ENCODE measurements around the gene LETM1. TPM values are rescaled to one million over a fixed set of nuclear protein-coding genes. Genes with fewer than 3 reads are reported as not detected.

Gene LETM1
- total RNA-seq, 1 experiment from 2014 or later, result 86.3 TPM

DNA sequence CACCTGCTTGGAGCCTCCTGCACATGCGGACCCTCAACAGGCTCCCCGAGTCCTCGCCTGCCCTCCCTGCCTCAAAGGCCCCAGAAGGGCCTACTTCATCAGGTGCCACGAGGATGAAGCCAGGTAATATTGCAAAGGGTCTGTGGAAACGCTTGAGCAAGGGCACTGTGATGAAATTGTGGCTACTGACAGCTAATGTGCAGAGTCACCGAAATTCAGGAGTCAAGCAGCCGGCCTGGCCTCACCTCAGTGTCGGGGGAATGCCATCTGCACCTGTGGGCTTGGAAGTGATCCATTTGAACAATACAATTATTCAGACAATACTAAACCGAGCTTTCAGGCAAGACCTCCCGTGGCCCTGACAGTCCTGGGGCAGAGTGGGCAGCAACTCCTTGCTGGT, 66.0 kb downstream of the LETM1 start:
- no peak overlapping the region for H3K4me2 ChIP-seq (ENCODE audit: low read length)
- H3K27me3 ChIP-seq (ENCODE audit: low read length), result peaks cover 11% of the 10 kb centered on the region
- DNase-seq, result no peak
- ChIA-PET CTCF (no interaction called here), POLR2A (ENCODE audit: unreplicated experiment) (no interaction called here)
- no peaks in the 10 kb centered on the region for H3K36me3 ChIP-seq (ENCODE audit: low read depth, low read length)
- no peak overlapping the region for H3K9ac ChIP-seq (ENCODE audit: low read length)
- no peak overlapping the region for H3K27ac ChIP-seq (ENCODE audit: low read length)
- no peaks in the 10 kb centered on the region for H4K20me1 ChIP-seq (ENCODE audit: low read length)
- H3F3A ChIP-seq (ENCODE audit: low read length, unreplicated experiment), result no peaks in the 10 kb centered on the region
- no peaks in the 10 kb centered on the region for H3K79me2 ChIP-seq (ENCODE audit: low read length)
- H3K4me1 ChIP-seq (ENCODE audit: insufficient read depth, low read length), result no peaks in the 10 kb centered on the region
- no peaks in the 10 kb centered on the region for H3K9me3 ChIP-seq (ENCODE audit: low read length)
- H3K4me3 ChIP-seq (ENCODE audit: low read length), result no peak overlapping the region
- no peak overlapping the region for H2AFZ ChIP-seq (ENCODE audit: low read length)
- BruUV-seq (replicated peaks), result no TSS peak
- no peak for TF ChIP-seq EZH2 (IDR thresholded peaks at IDR 0.05; ENCODE audit: low read length, unreplicated experiment)
- TF ChIP-seq CTCF (conservative IDR thresholded peaks at IDR 0.05; ENCODE audit: low read depth, low read length), result no peak
- no peak for TF ChIP-seq EZH2phosphoT487 (IDR thresholded peaks at IDR 0.05; ENCODE audit: borderline replicate concordance, low read length)
- intact Hi-C loops (cut with micrococcal nuclease), result no loop called here
- no peaks in the 10 kb centered on the region for H3K9me2 ChIP-seq (replicated peaks; ENCODE audit: low read length)
- ATAC-seq, result no peak

DNA sequence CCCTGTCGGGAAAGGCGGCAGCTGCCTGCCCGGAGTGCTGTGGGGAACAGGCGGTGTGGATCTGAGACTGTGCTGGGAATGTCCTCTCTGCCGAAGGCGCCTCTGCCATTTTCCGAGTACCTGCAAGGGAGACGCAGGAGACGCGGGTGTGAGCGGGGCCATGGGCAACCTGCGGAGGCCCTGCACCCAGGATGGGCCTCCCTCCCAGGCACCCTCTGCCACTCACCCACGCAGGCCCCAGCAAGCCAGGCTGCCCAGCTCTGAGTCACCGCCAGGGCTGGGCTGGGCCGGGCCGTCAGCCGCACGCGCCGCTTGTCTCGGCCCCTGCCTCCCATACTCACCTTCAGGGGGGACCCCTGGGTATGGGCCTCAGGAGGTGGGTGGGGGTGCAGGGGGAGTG, 66.4 kb downstream of the LETM1 start:
- no peak for TF ChIP-seq CTCF (conservative IDR thresholded peaks at IDR 0.05; ENCODE audit: low read depth, low read length)
- TF ChIP-seq EZH2 (IDR thresholded peaks at IDR 0.05; ENCODE audit: low read length, unreplicated experiment), result no peak
- no peak for TF ChIP-seq EZH2phosphoT487 (IDR thresholded peaks at IDR 0.05; ENCODE audit: borderline replicate concordance, low read length)
- H3K36me3 ChIP-seq (ENCODE audit: low read depth, low read length), result no peaks in the 10 kb centered on the region
- H3K4me1 ChIP-seq (ENCODE audit: insufficient read depth, low read length), result no peaks in the 10 kb centered on the region
- no peak overlapping the region for H3K4me3 ChIP-seq (ENCODE audit: low read length)
- H3K79me2 ChIP-seq (ENCODE audit: low read length), result no peaks in the 10 kb centered on the region
- H3K4me2 ChIP-seq (ENCODE audit: low read length), result no peak overlapping the region
- no peaks in the 10 kb centered on the region for H4K20me1 ChIP-seq (ENCODE audit: low read length)
- ATAC-seq (no peak), DNase-seq (no peak)
- H3K9ac ChIP-seq (ENCODE audit: low read length), result no peak overlapping the region
- H3K27ac ChIP-seq (ENCODE audit: low read length), result no peak overlapping the region
- ChIA-PET POLR2A (ENCODE audit: unreplicated experiment) (no interaction called here), CTCF (no interaction called here)
- no TSS peak for BruUV-seq (replicated peaks)
- no peaks in the 10 kb centered on the region for H3K9me3 ChIP-seq (ENCODE audit: low read length)
- intact Hi-C loops (cut with micrococcal nuclease), result no loop called here
- peaks cover 7% of the 10 kb centered on the region for H3K27me3 ChIP-seq (ENCODE audit: low read length)
- no peak overlapping the region for H2AFZ ChIP-seq (ENCODE audit: low read length)
- H3K9me2 ChIP-seq (replicated peaks; ENCODE audit: low read length), result no peaks in the 10 kb centered on the region
- no peaks in the 10 kb centered on the region for H3F3A ChIP-seq (ENCODE audit: low read length, unreplicated experiment)

GRCh38 chr4:1788254-1788973, 67.5 kb downstream of the LETM1 start:
- intact Hi-C loops (cut with micrococcal nuclease), result no loop called here
- Histone ChIP-seq H3K4me1 (ENCODE audit: insufficient read depth, low read length) (no peaks in the 10 kb centered on the region), H3K4me3 (ENCODE audit: low read length) (no peak overlapping the region), H3K9me3 (ENCODE audit: low read length) (no peaks in the 10 kb centered on the region), H3K27ac (ENCODE audit: low read length) (no peak overlapping the region), H3K36me3 (ENCODE audit: low read depth, low read length) (no peaks in the 10 kb centered on the region), H3F3A (ENCODE audit: low read length, unreplicated experiment) (no peaks in the 10 kb centered on the region), H2AFZ (ENCODE audit: low read length) (no peak overlapping the region), H3K9ac (ENCODE audit: low read length) (no peak overlapping the region), H3K27me3 (ENCODE audit: low read length) (no peaks in the 10 kb centered on the region), H3K4me2 (ENCODE audit: low read length) (no peak overlapping the region), H3K9me2 (replicated peaks; ENCODE audit: low read length) (no peaks in the 10 kb centered on the region), H4K20me1 (ENCODE audit: low read length) (no peaks in the 10 kb centered on the region), H3K79me2 (ENCODE audit: low read length) (no peaks in the 10 kb centered on the region)
- ATAC-seq (no peak), DNase-seq (no peak)
- POLR2A ChIA-PET (ENCODE audit: unreplicated experiment), result no interaction called here
- no TSS peak for BruUV-seq (replicated peaks)
- CTCF ChIA-PET, result interaction anchor here (0.6 kb wide), 1 partner anchor 31 kb away, joined by 7 read pairs; no protein-coding TSS in a partner anchor
- TF ChIP-seq CTCF (conservative IDR thresholded peaks at IDR 0.05; ENCODE audit: low read depth, low read length) (no peak), EZH2phosphoT487 (IDR thresholded peaks at IDR 0.05; ENCODE audit: borderline replicate concordance, low read length) (no peak), EZH2 (IDR thresholded peaks at IDR 0.05; ENCODE audit: low read length, unreplicated experiment) (no peak)
